GM20000 (cell line): ENCODE results near the gene PSD.
A peak's percentile ranks its signal among the peaks of the same experiment; 100 is the strongest.

Source experiments
- DNase-seq: peaks from one replicate; pipeline ENCODE4 v3.0.0; 2012; ENCODE audit warnings: low spot score
- CTCF ChIP-seq: IDR thresholded peaks from 2 replicates; pipeline ENCODE4 v1.5.1; 2012; ENCODE audit warnings: mild to moderate bottlenecking, control low read depth; ENCODE audit errors: extremely low read depth, missing control alignments

PSD gene

GRCh38 chr10:102436312-102436711 is 17.7 kb upstream of the PSD start:
- no peak for TF ChIP-seq CTCF
- DNase-seq: no peak

- no peak for TF ChIP-seq CTCF
- DNase-seq: no peak
Measured at GRCh38 chr10:102435529-102436233, 17.1 kb upstream of the PSD start.

- no peak for TF ChIP-seq CTCF
- DNase-seq: no peak
Measured at GRCh38 chr10:102435133-102435497, 16.5 kb upstream of the PSD start.

- TF ChIP-seq CTCF: no peak
- no peak for DNase-seq
Measured at GRCh38 chr10:102434394-102435132, 16.0 kb upstream of the PSD start.

GRCh38 chr10:102433619-102434046 is 15.0 kb upstream of the PSD start:
- no peak for TF ChIP-seq CTCF
- DNase-seq: no peak

- TF ChIP-seq CTCF: no peak
- peak; percentile 91 for DNase-seq
Measured at GRCh38 chr10:102432162-102432950, 13.8 kb upstream of the PSD start, which contains the start of gene CUEDC2. Gene CUEDC2 (minus strand): TSS chr10:102432574. CDS start chr10:102425188, 7,386 bp downstream.
